Measurements from ENCODE around the gene MEF2D. TPM values are rescaled to one million over a fixed set of nuclear protein-coding genes. Genes with fewer than 3 reads are reported as not detected.

The MEF2D gene
- total and polyA plus RNA-seq, 8 donors = 23.8 to 52.8 (median 31.3) TPM

DNA sequence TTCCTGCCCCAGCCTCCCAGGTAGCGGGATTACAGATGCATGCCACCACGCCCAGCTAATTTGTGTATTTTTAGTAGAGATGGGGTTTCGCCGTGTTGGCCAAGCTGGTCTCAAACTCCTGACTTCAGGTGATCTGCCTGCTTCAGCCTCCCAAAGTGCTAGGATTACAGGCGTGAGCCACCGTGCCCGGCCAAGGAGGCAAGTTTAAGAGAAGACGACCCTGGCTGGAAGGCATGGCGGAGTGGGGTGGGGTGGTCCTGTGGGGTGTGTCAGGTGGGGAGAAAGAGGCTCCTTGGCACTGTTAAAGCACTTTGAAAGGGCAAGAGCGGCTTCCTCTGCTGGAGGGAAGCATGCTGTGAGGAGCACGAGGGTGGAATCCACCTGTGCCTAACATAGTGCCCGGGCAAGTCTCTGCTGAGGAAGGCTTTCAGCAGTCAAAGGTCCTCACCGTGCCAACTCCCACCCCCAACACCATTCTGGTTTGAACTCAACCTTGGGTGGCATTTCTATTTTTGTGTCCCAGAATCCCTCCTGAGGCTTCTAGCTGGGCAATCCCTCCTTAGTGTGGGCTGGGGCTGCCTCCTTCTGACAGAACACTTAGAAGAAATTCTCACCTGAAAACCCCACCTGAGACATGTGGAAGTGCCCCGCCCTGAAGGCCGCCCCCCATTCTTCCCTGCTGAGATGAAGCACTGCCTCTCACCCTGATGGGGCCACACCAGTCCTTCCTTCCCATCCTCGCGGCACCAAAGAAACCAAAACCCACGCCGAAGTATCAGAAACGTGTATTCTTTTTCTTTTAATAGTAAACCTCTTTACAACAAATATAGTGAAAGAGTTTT lies 37.4 kb downstream of the MEF2D start:
- peaks cover 0 to 38% of the 10 kb centered on the region in 2 donors for H3K36me3 ChIP-seq
- TF ChIP-seq, protein P1, sequence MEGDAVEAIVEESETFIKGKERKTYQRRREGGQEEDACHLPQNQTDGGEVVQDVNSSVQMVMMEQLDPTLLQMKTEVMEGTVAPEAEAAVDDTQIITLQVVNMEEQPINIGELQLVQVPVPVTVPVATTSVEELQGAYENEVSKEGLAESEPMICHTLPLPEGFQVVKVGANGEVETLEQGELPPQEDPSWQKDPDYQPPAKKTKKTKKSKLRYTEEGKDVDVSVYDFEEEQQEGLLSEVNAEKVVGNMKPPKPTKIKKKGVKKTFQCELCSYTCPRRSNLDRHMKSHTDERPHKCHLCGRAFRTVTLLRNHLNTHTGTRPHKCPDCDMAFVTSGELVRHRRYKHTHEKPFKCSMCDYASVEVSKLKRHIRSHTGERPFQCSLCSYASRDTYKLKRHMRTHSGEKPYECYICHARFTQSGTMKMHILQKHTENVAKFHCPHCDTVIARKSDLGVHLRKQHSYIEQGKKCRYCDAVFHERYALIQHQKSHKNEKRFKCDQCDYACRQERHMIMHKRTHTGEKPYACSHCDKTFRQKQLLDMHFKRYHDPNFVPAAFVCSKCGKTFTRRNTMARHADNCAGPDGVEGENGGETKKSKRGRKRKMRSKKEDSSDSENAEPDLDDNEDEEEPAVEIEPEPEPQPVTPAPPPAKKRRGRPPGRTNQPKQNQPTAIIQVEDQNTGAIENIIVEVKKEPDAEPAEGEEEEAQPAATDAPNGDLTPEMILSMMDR (IDR thresholded peaks at IDR 0.05) = no peak
- DNase-seq = no peak
- intact Hi-C loops (cut with DNase I) = no loop called here
- peaks cover 14 to 20% of the 10 kb centered on the region in 2 donors for H3K4me1 ChIP-seq
- H3K9me3 ChIP-seq = no peaks in the 10 kb centered on the region
- no peaks in the 10 kb centered on the region for H3K27me3 ChIP-seq
- H3K4me3 ChIP-seq = no peak overlapping the region
- no peak overlapping the region for H3K27ac ChIP-seq
- ATAC-seq = no peak

- Histone ChIP-seq H3K4me3 (no peak overlapping the region), H3K36me3 (peaks cover 0 to 27% of the 10 kb centered on the region in 2 donors), H3K9me3 (no peaks in the 10 kb centered on the region), H3K4me1 (peaks cover 14 to 29% of the 10 kb centered on the region in 2 donors), H3K27ac (no peak overlapping the region), H3K27me3 (no peaks in the 10 kb centered on the region)
- TF ChIP-seq, protein P1 (IDR thresholded peaks at IDR 0.05) = no peak
- intact Hi-C loops (cut with DNase I) = no loop called here
- ATAC-seq (no peak), DNase-seq (no peak)
These were observed 38.6 kb downstream of the MEF2D start for GRCh38 chr1:156461781-156462647.

DNA sequence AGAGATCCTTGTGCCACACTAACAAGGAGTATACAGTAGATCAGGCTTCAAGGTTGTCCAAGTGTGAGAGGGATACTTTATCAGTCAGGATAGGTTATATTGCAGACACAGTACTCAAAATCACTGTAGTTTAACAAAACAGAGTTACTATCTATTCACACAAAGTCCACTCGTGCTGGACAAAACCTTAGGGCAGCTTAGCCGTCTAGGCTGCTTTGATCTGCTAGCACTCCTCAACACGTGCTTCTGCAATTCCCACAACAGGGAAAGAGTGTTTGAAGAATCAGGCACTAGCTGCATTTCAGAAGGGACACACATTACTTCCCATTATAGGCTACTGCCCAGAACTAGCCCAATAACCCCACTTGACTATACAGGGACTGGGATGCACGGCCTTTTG lies 39.5 kb downstream of the MEF2D start:
- H3K4me1 ChIP-seq = peaks cover 14 to 27% of the 10 kb centered on the region in 2 donors
- peaks cover 0 to 18% of the 10 kb centered on the region in 2 donors for H3K36me3 ChIP-seq
- intact Hi-C loops (cut with DNase I) = no loop called here
- no peaks in the 10 kb centered on the region for H3K9me3 ChIP-seq
- no peak overlapping the region for H3K4me3 ChIP-seq
- TF ChIP-seq, protein P1 (IDR thresholded peaks at IDR 0.05) = no peak
- ATAC-seq = no peak
- H3K27me3 ChIP-seq = no peaks in the 10 kb centered on the region
- peak overlapping the region in 1 of 2 donors; percentile 3 for H3K27ac ChIP-seq
- no peak for DNase-seq

DNA sequence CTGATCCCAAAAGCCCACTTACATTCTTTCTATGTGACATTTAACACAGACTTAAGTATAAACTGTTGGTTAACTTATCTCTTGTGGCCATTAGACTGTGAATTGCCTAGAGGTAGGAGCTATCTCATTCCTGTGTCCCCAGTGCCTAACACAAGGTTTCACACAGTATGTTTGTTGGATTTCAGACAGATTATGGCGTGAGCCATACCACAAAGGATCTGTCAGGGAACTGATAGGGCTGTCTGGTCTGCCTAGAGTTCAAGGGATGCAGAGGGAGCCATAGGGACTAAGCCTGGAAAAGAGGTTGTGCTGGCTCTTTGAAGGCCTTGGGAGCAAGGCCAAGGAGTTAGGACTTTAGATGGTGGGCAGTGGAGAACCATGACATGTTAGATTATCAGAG lies 40.0 kb downstream of the MEF2D start:
- no peak overlapping the region for H3K27ac ChIP-seq
- TF ChIP-seq, protein P1 (IDR thresholded peaks at IDR 0.05) = no peak
- peaks cover 14 to 21% of the 10 kb centered on the region in 2 donors for H3K4me1 ChIP-seq
- intact Hi-C loops (cut with DNase I) = no loop called here
- no peaks in the 10 kb centered on the region for H3K27me3 ChIP-seq
- DNase-seq (no peak), ATAC-seq (no peak)
- peaks cover 0 to 12% of the 10 kb centered on the region in 2 donors for H3K36me3 ChIP-seq
- H3K9me3 ChIP-seq = no peaks in the 10 kb centered on the region
- no peak overlapping the region for H3K4me3 ChIP-seq

GRCh38 chr1:156458181-156458503 lies 42.4 kb downstream of the MEF2D start:
- H3K9me3 ChIP-seq = no peaks in the 10 kb centered on the region
- H3K27ac ChIP-seq = peak overlapping the region; percentile 94 to 99
- no peaks in the 10 kb centered on the region for H3K36me3 ChIP-seq
- intact Hi-C loops (cut with DNase I) = loop anchor here in 1 of 2 donors (10.0 kb wide), 1 partner anchor 147 kb away; the partner anchor contains the start of gene GPATCH4
- ATAC-seq (no peak), DNase-seq (no peak)
- no peaks in the 10 kb centered on the region for H3K27me3 ChIP-seq
- H3K4me1 ChIP-seq = peaks cover 0 to 13% of the 10 kb centered on the region in 2 donors
- no peak overlapping the region for H3K4me3 ChIP-seq
- TF ChIP-seq, protein P1 (IDR thresholded peaks at IDR 0.05) = no peak
